SHP77 (cell line): ENCODE results near the gene NXPE4.
"Not testable (repeated sequence)": the region's sequence is repeated elsewhere in the genome, so short reads cannot be mapped to it uniquely, and the experiment has no call there.

ENCODE experiments used
- DNase-seq, 2 experiments: peaks; one replicate each; lab custom pipeline; 2025; lab: John Stamatoyannopoulos, UW

The NXPE4 gene

GRCh38 chr11:114595571-114595970 lies at the start of gene NXPE4:
TSS of gene NXPE4 (minus strand) at chr11:114595786. CDS start at chr11:114594759, 1,027 bp downstream.
- DNase-seq: no peak

- peak in 1 of 2 experiments; percentile 29 for DNase-seq
Observed at GRCh38 chr11:114639440-114639839, 43.9 kb upstream of the NXPE4 start.

GRCh38 chr11:114631445-114631965 lies 35.9 kb upstream of the NXPE4 start:
- not testable (repeated sequence) for DNase-seq

GRCh38 chr11:114625294-114625693 lies 29.7 kb upstream of the NXPE4 start:
- no peak for DNase-seq

- DNase-seq: no peak
Observed at GRCh38 chr11:114624455-114625207, 29.0 kb upstream of the NXPE4 start.

- DNase-seq: no peak
Observed at GRCh38 chr11:114623720-114624119, 28.1 kb upstream of the NXPE4 start.

GRCh38 chr11:114622858-114623257 lies 27.3 kb upstream of the NXPE4 start:
- DNase-seq: no peak

GRCh38 chr11:114621950-114622809 lies 26.6 kb upstream of the NXPE4 start:
- DNase-seq: no peak

GRCh38 chr11:114621072-114621471 lies 25.5 kb upstream of the NXPE4 start:
- no peak for DNase-seq

- DNase-seq: no peak
Observed at GRCh38 chr11:114619659-114620173, 24.1 kb upstream of the NXPE4 start.

GRCh38 chr11:114618139-114618538 lies 22.6 kb upstream of the NXPE4 start:
- DNase-seq: no peak

GRCh38 chr11:114617157-114618124 lies 21.9 kb upstream of the NXPE4 start:
- DNase-seq: no peak

GRCh38 chr11:114616516-114616915 lies 20.9 kb upstream of the NXPE4 start:
- no peak for DNase-seq

GRCh38 chr11:114615448-114616361 lies 20.1 kb upstream of the NXPE4 start:
- DNase-seq: no peak

GRCh38 chr11:114614127-114614720 lies 18.6 kb upstream of the NXPE4 start:
- DNase-seq: no peak

- not testable (repeated sequence) for DNase-seq
Observed at GRCh38 chr11:114613094-114613493, 17.5 kb upstream of the NXPE4 start.

GRCh38 chr11:114612686-114613085 lies 17.1 kb upstream of the NXPE4 start:
- DNase-seq: no peak

- not testable (repeated sequence) for DNase-seq
Observed at GRCh38 chr11:114612199-114612598, 16.6 kb upstream of the NXPE4 start.

- DNase-seq: no peak
Observed at GRCh38 chr11:114610984-114611944, 15.7 kb upstream of the NXPE4 start.
